Stomach (tissue), 4 donors: Measurements from ENCODE around the gene MOK.
"Not testable (repeated sequence)": the region's sequence is repeated elsewhere in the genome, so short reads cannot be mapped to it uniquely, and the experiment has no call there.

Experiments used
- CTCF ChIP-seq, 7 experiments: fragments of 450-650 bp in 4 of 7; fragments of 200-600 bp in 3 of 7; sonication (generic) in 3 of 7; IDR thresholded peaks; one replicate each; pipeline ENCODE4 v1.5.1; 2016 to 2019; ENCODE audit warnings: antibody characterized with exemption in 7 of 7, control low read depth in 2 of 7, mild to moderate bottlenecking in 1 of 7
- EP300 ChIP-seq: sonication (generic); formaldehyde crosslinking; IDR thresholded peaks from one replicate; pipeline ENCODE4 v1.6.1; 2017; ENCODE audit warnings: antibody characterized with exemption
- POLR2AphosphoS5 ChIP-seq, 3 donors: sonication (generic); formaldehyde crosslinking; IDR thresholded peaks; one replicate each; pipeline ENCODE4 v1.6.1; 2016; ENCODE audit warnings: antibody characterized with exemption in 3 of 3

GRCh38 chr14:102298303-102299070, 6.5 kb downstream of the MOK start:
- not testable (repeated sequence) for TF ChIP-seq CTCF (IDR thresholded peaks at IDR 0.05); EP300; POLR2AphosphoS5 (IDR thresholded peaks at IDR 0.05)
